SK-N-SH (cell line): Measurements from ENCODE around the gene ASPSCR1.

ENCODE experiments used
- EP300 ChIP-seq, 2 experiments: IDR thresholded peaks; 2 replicates each; pipeline versions ENCODE4 v1.4.0 to v1.6.1; 2012; ENCODE audit warnings: borderline replicate concordance in 1 of 2, low read depth in 1 of 2, low read length in 1 of 2
- EZH2phosphoT487 ChIP-seq: fragments of 200-600 bp; sonication (generic); IDR thresholded peaks from 2 replicates; pipeline ENCODE4 v1.6.1; 2017; ENCODE audit warnings: low read depth, mixed run types, mild to moderate bottlenecking, antibody characterized with exemption, moderate library complexity, borderline replicate concordance
- RXRA ChIP-seq: IDR thresholded peaks from 2 replicates; pipeline ENCODE4 v1.4.0; 2012; ENCODE audit warnings: low read depth, mild to moderate bottlenecking, borderline replicate concordance
- TF ChIP-seq, protein P1 (sequence below): fragments of 150-350 bp; IDR thresholded peaks from 2 replicates; pipeline ENCODE4 v1.6.1; 2016; ENCODE audit warnings: mild to moderate bottlenecking, low read depth, low read length
- TF ChIP-seq, protein P2 (sequence below): fragments of 200-600 bp; sonication (generic); IDR thresholded peaks from 2 replicates; pipeline ENCODE4 v1.6.1; 2017; ENCODE audit warnings: antibody characterized with exemption, mild to moderate bottlenecking, moderate library complexity

DNA sequence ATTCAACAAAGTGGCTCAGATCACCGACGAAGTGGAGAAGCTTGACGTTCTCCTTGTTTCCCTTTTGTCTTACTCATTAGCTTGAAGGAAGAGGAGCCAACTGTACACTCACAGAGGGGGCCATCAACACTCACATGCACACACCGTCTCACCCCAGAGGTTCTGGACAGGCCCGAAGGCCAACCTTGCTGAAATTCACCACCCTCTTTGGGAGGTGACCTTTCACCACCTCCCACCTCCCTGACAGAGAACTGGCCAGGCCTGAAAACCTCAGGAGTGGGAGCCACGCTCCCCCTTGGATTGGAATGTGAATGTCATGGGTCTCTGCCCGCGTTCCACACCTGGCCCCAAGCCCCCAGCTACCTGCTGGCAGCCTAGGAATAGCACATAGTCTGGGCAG, 58.1 kb downstream of the ASPSCR1 start:
- TF ChIP-seq, protein P1, sequence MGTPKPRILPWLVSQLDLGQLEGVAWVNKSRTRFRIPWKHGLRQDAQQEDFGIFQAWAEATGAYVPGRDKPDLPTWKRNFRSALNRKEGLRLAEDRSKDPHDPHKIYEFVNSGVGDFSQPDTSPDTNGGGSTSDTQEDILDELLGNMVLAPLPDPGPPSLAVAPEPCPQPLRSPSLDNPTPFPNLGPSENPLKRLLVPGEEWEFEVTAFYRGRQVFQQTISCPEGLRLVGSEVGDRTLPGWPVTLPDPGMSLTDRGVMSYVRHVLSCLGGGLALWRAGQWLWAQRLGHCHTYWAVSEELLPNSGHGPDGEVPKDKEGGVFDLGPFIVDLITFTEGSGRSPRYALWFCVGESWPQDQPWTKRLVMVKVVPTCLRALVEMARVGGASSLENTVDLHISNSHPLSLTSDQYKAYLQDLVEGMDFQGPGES, result no peak
- TF ChIP-seq, protein P2, sequence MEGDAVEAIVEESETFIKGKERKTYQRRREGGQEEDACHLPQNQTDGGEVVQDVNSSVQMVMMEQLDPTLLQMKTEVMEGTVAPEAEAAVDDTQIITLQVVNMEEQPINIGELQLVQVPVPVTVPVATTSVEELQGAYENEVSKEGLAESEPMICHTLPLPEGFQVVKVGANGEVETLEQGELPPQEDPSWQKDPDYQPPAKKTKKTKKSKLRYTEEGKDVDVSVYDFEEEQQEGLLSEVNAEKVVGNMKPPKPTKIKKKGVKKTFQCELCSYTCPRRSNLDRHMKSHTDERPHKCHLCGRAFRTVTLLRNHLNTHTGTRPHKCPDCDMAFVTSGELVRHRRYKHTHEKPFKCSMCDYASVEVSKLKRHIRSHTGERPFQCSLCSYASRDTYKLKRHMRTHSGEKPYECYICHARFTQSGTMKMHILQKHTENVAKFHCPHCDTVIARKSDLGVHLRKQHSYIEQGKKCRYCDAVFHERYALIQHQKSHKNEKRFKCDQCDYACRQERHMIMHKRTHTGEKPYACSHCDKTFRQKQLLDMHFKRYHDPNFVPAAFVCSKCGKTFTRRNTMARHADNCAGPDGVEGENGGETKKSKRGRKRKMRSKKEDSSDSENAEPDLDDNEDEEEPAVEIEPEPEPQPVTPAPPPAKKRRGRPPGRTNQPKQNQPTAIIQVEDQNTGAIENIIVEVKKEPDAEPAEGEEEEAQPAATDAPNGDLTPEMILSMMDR, result no peak
- TF ChIP-seq RXRA (no peak), EP300 (IDR thresholded peaks at IDR 0.05; ENCODE audit: borderline replicate concordance in 1 of 2, low read depth in 1 of 2, low read length in 1 of 2) (no peak), EZH2phosphoT487 (no peak)
